Fibroblast of skin of scalp (primary cell): ENCODE measurements around the gene SPSB2. TPM values are rescaled to one million over a fixed set of nuclear protein-coding genes. Genes with fewer than 3 reads are reported as not detected.
A peak's percentile ranks its signal among the peaks of the same experiment; 100 is the strongest.
"Not testable (repeated sequence)": the region's sequence is repeated elsewhere in the genome, so short reads cannot be mapped to it uniquely, and the experiment has no call there.

Experiments
- DNase-seq: peaks from one replicate; pipeline ENCODE4 v3.0.0-alpha.2; 2013
- polyA plus RNA-seq, 2 experiments: library from polyadenylated mRNA; unstranded; fragments of 120-200 nt; gene quantifications; one replicate each; pipeline ENCODE4 v1.2.1, GENCODE V29; 2013; ENCODE audit not compliant: insufficient read length in 2 of 2

Gene SPSB2, protein sequence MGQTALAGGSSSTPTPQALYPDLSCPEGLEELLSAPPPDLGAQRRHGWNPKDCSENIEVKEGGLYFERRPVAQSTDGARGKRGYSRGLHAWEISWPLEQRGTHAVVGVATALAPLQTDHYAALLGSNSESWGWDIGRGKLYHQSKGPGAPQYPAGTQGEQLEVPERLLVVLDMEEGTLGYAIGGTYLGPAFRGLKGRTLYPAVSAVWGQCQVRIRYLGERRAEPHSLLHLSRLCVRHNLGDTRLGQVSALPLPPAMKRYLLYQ
- polyA plus RNA-seq (2013, experiment 1 of 2; ENCODE audit: insufficient read length): 5.7 TPM
- 5.8 TPM for polyA plus RNA-seq (2013, experiment 2 of 2; ENCODE audit: insufficient read length)

DNA sequence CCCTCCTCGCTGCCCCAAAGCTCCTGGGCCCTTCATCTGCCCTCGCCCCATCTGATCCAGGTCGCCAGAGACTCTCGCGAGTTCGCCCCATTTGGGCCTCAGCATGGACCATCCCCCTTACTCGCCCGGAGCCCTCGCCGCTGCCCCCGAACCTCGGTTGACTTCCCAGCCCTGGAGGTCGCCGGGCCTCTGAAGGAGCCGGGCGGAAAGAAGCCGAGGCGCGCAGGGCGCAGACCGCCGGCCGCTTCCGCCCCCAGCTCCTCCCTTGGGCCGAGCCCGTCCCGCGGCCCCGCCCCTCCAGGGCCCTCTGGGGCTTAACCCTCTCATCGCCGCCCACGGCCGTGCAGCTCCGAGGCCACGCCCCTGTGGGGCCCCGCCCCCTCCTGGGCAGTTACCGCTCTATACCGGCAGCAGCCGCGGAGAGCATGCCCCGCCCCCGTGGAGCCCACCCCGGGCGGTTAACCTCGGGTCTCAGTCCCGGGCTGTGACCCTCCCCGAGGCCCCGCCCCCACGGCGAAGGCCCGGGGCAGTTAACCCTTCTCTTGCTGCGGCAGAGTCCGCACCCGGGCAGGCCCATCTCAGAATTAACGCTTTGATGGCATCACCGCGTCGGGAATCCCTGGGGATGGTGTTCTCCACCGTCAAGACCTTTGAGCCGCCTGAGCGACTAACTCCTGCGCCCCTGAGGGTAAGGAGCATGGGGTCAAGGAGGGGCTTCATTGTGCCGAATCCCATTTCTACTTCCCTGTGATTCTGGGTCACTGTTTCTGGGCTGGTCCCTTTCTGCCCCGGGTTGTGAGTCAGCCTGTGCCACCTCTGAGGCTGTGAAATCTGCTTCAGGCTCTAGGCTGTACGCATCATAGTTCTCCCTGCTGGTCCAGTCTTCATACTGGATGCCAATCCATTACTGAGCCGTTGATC lies at the start of gene SPSB2:
Gene SPSB2, minus strand, starts transcription at position 210 of the 921 bp plus-strand sequence. CDS start 402 bp downstream, outside the sequence.
- DNase-seq: peak; percentile 94

DNA sequence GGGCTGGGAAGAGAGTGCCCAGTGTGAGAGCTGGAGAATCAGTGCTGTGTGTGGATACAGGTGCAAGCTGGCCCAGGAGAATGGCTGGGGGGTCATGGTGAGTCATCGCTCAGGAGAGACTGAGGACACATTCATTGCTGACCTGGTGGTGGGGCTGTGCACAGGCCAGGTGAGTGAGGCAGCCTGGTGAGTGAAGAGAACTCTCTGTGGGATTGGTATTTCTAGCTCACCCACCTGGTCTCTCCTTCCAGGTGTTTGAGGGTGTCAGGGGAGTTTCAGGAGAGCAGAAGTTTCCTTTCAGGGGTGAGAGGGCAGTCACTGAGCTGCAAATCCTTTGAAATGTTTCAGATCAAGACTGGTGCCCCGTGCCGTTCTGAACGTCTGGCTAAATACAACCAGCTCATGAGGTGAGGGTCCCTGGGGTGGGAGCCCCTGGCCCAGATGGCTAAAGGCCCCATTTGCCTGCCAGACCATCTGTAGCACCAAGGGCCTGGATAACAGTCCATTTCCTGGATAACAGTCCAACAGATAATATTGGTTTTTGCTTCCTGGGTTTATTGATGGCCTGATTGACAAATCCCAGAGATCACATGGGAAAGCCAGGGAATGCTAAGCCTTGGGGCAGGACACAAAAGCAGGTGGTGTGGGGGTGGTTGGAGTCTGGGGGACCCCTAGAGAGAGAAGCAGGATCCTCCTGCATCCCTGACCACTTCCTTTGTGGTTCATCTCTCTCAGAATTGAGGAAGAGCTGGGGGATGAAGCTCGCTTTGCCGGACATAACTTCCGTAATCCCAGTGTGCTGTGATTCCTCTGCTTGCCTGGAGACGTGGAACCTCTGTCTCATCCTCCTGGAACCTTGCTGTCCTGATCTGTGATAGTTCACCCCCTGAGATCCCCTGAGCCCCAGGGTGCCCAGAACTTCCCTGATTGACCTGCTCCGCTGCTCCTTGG lies 49.2 kb upstream of the SPSB2 start:
- no peak for DNase-seq

DNA sequence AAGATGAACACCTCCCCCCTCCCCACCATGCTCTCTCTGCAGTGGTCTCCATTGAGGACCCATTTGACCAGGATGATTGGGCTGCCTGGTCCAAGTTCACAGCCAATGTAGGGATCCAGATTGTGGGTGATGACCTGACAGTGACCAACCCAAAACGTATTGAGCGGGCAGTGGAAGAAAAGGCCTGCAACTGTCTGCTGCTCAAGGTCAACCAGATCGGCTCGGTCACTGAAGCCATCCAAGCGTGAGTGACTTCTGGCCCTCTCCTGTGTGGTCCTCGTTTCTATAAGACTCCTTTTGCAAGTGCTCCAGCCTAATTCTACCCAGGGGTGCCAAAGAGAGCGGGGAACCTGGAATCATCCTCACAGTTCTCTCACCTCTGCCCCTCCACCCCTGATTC lies 48.4 kb upstream of the SPSB2 start:
- no peak for DNase-seq

DNA sequence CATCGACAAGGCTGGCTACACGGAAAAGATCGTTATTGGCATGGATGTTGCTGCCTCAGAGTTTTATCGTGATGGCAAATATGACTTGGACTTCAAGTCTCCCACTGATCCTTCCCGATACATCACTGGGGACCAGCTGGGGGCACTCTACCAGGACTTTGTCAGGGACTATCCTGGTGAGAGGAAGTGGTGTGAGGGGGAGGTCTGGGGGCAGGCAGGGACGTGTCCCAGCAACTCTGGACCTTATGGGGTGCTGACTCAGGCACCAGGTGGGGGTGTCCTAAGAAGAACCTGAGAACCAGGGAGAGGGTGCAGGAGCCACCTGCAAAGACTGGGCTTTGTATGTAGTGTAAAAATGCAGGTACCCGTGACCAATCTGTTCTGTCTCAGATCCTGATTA lies 46.5 kb upstream of the SPSB2 start:
- DNase-seq: no peak

DNA sequence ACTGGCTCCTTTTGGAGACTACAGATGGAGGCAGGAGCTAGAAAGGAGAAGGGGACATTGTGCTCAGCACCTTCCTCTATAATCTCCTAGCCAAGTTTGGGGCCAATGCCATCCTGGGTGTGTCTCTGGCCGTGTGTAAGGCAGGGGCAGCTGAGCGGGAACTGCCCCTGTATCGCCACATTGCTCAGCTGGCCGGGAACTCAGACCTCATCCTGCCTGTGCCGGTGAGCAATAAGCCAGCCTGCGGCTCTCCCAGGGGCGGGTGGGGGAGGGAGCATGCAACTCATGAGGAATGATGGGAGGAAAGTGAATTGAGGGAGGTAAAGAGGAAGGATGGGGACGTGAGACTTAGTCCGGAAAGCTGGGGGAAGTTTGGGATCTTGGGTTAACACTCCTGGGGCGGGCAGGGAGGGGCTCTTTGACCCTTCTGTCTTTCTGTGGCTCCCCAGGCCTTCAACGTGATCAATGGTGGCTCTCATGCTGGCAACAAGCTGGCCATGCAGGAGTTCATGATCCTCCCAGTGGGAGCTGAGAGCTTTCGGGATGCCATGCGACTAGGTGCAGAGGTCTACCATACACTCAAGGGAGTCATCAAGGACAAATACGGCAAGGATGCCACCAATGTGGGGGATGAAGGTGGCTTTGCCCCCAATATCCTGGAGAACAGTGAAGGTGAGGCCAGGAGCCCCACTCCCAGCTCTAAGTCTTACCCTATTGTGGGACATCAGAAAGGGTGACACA lies 44.6 kb upstream of the SPSB2 start:
- peak; percentile 45 for DNase-seq

GRCh38 chr12:6916426-6917200 lies 43.5 kb upstream of the SPSB2 start:
- DNase-seq: no peak

DNA sequence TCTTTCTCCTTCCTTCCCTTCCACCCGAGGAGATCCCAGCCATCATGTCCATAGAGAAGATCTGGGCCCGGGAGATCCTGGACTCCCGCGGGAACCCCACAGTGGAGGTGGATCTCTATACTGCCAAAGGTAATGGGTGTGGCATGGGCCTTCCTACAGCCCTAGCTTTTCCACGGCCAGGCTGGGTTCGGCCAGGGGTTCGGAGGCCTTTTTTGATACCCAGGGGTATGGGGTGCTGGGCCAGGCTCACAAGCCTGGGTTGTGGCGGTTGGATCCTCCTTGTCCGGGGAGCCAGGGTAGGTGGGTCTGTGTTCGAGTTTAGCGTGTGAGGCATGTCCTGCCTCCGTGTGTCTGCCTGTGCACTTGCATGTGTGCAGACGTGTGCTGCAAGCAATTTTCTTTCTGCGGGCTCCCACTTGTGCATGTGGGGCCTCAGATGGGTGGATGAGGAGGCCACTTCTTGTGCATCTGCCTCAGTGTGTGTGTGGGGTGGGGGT lies 42.7 kb upstream of the SPSB2 start:
- no peak for DNase-seq

DNA sequence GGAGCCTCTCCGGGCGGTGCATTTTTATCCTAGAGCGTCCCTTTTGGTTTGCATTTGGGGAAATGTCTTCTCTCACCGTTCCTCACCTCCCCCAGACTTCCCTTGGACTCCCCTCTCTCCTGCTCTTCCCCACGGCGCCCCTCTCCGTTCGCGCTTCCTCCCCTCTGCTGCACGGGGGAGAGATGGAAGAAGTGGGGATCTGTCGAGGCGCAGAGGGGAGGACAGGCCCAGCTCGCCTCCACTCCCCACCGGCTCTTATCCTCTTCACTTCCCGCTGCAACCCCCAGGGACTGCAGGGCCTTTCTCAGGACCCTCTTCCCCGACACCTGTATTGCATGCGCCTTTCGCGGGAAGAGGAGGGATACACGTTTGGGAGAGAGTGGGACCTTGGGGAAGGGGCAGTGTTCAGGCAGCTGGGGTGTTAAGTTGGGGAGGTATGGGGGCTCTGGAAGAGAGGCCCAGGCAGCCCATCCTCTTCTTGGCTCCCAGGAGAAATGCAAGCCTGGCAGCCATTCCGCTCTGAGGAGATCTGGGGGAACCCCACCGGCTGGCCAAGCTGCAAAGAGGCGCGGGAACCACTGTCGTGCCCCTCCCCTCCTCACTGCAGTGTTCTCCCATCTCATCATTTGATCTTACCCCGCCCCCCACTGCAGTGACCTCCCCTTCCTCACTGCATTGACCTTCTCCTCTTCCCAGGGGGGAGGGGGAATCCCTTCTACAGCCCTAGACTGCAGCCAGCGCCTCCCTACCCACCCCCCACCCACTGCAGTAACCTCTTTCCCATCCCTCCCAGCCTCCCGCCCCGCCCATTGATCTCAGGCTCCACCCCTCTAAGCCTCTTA lies 42.1 kb upstream of the SPSB2 start:
- DNase-seq: no peak

- peak; percentile 81 for DNase-seq
These were observed 41.3 kb upstream of the SPSB2 start, which contains the start of gene ENO2 for GRCh38 chr12:6914246-6914946. Gene ENO2 (plus strand): TSS chr12:6914580. CDS start chr12:6915833, 1,253 bp downstream.

- DNase-seq: no peak
These were observed 39.2 kb upstream of the SPSB2 start for GRCh38 chr12:6912164-6912935.

DNA sequence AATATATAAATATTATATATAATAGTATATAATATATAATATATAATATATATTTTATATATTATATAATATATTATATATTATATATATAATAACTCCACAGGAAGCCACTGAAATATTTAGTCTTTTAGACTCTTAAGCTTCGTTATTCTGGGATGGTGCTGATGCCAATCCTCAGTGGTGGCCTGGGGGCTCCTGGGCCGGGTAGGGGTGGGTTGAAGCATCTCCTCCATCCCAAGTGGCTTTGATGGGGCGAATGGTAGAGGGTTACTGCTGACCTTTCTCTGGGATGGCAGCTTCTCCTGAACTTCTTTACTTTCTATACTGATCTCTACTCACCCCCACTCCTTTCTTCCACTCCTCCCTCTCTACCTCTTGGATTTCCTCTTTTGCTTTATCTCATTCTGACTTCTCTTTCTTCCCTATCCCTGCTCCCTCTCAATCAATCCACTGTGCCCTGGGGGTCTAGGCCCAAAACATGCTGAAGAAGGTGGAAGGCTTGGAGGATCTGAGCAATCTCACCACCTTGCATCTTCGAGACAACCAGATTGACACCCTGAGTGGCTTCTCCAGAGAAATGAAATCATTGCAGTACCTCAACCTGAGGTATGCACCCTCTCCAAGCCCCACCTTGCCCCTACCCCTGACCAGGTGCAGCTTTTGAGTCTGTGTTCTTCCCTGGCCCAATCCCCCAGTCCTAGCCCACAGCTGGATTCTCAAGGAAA lies 36.5 kb upstream of the SPSB2 start:
- no peak for DNase-seq

GRCh38 chr12:6908141-6908540 lies 35.0 kb upstream of the SPSB2 start:
- not testable (repeated sequence) for DNase-seq

GRCh38 chr12:6905414-6906040 lies 32.4 kb upstream of the SPSB2 start:
- no peak for DNase-seq

- DNase-seq: peak; percentile 95
These were observed 31.5 kb upstream of the SPSB2 start, which contains the start of gene LRRC23 for GRCh38 chr12:6904280-6905276. Gene LRRC23 (plus strand): TSS chr12:6904822. CDS start chr12:6905634, 812 bp downstream.

- DNase-seq: no peak
These were observed 30.6 kb upstream of the SPSB2 start for GRCh38 chr12:6903722-6904121.
